SW480 (cell line): ENCODE measurements around the gene TTC31.

Experiments
- DNase-seq: peaks from one replicate; pipeline ENCODE4 v3.0.0-alpha.2; 2016; ENCODE audit warnings: low spot score

The TTC31 gene

DNA sequence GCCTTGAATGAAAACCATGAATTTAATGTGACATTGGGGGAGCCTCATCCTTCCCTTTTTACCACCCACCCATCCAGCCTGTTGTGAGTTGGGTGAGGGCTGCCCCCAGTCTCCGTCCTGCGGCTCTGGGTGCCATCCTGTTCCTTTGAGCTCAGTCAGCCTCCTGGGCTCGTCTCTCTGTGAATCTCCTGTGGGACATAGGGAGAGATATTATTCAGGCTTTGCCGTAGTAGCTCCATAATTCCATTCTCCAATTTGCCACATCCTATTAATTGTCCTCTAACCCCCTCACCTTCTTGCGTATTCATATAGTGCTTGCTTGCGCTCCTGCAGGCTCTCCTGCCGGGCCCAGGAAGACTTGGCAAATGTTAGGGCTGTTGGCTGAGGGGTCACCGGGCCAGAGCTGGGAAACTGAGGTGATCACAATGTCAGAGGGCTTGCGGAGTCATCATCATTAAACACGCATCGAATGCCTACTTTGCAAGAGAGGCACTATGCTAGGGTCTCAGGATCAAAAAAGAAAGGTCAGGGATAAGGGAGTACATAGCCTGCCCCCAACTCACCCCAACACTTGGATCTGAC lies 43.9 kb downstream of the TTC31 start:
- no peak for DNase-seq

DNA sequence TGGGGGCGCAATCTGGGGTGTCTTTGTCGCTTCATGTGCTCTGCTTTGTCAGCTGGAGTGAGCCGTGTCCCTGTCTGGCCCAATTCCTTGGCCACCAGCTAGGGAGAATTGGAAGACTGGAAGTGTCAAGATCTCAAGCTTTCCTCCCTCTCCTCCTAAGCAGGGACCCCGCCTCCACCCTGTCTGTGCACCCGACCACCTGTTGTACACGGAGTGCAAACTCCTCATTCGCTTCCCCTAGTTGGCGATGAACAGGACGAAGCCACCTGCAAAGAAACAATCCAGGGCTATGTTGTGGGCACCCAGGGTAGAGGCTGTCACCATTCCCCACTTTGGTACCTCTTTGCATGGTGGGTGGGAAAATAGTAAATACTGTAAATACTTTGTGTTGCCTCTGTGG lies 44.9 kb downstream of the TTC31 start:
- DNase-seq = no peak

DNA sequence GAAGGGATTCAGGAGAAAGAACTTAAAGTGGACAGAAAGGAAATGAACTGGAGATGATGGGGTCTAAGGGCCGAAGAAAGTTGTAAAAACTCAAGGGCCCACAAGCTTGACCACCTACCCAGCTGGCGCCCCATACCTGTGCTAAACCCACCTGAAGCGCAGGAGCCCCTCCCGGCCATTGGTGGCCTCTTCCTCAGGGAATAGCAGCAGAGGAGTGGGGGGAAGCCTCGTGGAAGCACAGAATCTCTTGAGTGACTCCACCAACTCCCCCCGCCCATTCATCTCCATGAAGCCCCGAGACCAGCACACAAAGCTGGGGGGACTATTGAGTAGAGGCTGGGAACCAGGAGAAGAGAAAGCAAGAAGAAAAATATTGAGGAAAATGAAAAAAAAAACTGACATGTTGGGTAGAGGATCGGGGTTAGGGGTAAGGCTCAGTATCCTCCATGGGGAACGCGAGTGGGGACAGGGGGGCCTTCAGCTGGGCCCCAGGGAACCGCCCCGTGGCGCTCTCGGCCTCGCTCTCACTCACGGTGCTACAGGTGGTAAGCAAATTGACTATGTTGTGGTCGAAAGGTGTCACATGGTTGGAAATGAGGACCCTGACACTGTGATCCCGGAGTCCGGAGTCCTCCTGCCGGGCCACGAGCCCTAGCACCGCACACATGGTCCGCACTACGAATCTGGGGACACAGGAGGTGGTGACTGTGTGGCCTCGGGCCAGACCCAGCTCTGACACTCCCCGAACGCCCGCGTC lies 45.9 kb downstream of the TTC31 start:
- DNase-seq = no peak

DNA sequence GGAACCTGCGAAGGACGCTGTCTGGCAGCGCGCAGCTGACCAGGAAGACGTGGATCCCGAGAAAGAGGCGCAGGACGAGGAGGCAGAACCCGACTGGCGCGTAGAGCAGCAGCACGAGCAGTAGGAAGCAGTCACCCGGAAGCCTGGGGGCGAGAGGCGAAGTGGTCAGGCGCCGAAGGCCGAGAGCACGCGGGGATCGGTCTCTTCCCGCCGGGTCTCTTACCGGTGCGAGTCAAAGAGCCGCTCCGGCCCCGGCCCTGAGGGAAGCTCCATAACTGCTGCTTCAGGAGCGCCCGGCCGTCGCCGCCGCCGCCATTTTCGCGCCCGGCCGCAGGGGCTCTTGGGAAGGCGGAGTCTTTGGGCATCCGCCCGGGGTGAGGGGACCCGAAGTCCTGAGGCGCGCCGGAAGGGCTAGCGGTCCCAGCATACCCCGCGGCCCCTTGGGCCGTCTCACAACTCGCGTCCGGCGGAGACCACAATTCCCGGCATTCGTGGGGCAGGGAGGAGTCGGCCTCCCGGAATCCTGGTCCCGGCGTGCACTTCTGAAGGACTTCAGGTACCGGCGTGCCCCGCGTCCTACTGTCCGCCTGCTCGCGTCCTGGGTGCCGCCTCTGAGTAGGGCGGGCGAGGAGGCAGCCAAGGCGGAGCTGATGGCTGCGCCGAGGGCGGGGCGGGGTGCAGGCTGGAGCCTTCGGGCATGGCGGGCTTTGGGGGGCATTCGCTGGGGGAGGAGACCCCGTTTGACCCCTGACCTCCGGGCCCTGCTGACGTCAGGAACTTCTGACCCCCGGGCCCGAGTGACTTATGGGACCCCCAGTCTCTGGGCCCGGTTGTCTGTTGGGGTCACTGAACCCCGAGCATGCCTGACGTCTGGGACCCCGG lies 46.7 kb downstream of the TTC31 start, which contains the start of the genes AUP1 and HTRA2:
AUP1 (minus strand) TSS at position 350 of the 882 bp plus-strand sequence; CDS start at position 273, 77 bp downstream.
HTRA2 (plus strand) TSS at position 577 of the 882 bp plus-strand sequence; CDS start at position 651, 74 bp downstream.
- peak; percentile 99 for DNase-seq

DNA sequence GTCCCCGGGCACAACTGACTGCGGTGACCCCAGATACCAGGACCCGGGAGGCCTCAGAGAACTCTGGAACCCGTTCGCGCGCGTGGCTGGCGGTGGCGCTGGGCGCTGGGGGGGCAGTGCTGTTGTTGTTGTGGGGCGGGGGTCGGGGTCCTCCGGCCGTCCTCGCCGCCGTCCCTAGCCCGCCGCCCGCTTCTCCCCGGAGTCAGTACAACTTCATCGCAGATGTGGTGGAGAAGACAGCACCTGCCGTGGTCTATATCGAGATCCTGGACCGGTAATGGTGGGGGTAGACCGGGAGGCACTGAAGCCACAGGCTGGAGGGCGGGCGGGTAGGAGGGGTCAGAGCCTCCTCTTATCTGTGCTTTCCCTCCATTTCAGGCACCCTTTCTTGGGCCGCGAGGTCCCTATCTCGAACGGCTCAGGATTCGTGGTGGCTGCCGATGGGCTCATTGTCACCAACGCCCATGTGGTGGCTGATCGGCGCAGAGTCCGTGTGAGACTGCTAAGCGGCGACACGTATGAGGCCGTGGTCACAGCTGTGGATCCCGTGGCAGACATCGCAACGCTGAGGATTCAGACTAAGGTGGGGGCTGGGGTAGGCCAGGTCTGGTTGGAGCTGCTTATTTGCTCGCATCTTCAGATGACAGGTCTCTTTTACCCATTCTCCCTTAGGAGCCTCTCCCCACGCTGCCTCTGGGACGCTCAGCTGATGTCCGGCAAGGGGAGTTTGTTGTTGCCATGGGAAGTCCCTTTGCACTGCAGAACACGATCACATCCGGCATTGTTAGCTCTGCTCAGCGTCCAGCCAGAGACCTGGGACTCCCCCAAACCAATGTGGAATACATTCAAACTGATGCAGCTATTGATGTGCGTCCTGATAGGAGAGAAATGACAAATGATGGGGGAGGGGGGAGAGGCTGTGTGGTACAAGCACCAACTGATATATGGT lies 47.6 kb downstream of the TTC31 start:
- DNase-seq = peak; percentile 34

DNA sequence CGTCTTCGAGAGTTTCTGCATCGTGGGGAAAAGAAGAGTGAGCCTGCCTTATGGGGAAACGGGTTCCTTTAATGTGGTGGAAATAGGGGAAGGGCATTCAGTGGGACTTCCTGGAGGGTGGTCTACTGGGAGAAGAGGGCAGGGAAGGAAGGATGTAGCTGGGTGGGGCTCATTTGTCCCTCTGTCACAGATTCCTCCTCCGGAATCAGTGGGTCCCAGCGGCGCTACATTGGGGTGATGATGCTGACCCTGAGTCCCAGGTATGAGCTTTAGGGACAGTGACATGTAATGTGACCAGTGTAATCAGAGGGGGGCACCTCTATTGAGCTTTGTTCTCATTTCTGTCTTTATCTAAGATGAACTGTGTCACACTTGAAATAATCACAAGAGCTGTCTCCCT lies 48.8 kb downstream of the TTC31 start:
- DNase-seq = no peak

DNA sequence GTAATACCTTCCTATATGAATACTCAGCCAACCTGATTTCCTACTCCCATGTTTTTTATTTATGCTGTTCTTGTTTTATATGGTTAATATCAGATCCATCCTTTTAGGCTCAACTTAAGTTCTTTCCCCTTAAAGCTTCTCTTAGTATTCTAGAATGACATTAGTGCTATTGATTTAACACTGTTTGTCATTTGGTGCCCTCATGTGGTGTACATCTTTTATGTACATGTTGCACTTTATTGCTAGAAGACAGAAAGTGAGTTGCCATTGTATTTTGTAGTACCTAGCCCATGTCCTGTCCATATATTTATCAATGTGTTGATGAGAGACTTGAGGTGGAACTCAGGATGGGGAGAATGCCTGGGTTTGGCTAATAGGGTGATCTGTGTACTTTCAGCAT lies 49.3 kb downstream of the TTC31 start:
- DNase-seq = peak; percentile 62

DNA sequence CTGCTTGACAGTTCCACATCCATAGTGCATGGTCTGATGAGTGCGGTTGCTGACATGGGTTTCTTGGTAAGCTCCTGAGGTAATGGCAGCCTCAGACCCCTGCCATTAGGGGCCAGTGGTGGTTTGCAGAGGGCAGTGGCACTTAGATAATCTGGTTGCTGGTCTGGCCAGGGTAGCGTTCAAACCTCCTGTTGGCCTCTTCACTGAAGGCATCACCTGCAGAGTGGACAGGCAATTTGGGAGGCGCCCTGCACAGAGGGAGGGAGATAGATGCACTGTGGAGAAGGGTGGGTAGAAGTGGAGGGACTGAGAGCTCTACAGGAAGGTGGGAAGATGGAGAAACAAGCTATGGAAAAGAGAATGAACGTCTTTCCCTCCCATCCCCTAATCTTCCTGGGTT lies 50.6 kb downstream of the TTC31 start:
- DNase-seq = no peak

DNA sequence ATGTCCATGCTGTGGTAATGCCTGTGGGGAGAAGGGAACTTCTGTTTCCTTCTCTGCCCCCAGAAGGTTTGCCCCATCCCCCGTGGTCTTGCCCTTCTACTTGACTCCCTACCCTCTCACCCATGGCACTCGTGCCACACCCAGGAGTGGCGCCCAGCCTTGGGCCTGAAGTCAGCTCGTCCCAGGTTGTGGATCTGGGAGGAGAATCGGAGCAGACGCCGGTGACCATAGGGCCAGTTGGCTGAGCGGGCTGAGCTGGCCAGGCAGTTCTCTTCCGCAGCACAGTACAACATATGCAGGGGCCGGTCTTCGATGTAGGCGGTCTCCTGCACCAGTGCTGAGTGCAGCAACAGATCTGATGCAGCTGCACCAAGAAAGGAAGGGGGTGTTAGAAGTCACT lies 51.5 kb downstream of the TTC31 start:
- no peak for DNase-seq

DNA sequence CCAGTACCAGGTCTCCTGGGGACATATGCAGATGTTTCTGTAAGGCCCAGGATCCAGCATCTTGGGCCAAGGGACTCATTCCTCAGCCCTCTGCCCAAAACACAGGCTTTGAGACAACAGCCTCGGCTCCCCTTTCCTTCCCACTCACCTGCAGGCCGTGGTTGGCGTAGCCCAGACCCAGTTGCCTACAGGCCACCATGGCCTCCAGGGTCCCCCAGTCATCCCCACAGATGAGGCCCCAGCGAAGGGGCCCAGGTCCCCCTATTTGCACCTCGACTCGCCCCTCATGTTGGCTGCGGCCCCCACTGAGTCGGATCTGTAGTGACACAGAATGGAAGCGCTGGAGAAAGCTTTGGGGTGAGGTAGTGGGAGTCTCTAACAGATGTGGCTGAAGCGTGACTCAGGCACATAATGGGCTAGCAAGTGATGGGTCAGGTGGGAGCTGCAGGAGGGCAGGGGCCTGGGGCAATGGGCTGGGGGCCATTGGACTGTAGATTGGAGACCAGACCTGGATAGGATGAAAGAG lies 52.6 kb downstream of the TTC31 start:
- no peak for DNase-seq

DNA sequence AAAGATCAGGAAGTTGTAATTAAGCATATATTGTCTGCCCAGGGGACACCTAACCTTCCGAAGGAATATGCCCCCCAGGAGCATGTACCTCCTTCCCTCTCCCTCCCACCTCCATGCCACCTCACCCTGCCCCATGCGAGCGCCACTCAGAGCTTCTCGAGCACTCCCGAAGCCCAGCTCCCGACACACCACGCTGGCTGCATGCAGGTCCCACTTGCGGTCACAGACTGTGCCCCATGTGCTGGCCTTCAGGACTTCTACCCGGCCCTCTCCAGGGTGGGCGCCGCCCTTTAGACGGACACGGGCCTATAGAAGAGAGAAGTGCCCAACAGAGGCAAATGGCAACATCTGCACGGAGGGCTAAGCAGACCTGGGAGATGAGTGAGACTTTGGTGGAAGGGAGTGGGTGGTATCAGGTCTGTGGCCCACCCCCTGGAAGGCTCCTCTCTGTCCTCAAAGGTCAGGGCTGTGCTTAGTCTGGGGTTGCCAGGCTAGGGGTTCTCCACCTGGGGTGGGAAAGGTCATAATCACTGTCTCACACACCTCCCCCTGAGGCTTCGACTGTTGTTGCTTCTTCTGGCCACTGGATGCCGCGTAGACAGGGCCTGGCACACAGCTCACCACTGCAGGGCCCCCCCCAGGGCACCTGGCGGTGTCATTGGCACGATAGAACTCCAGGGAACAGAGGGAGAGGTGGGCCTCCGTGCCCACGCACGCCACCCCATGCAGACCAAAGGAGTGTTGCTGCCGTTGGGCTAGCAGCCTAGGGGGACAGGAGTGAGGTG lies 53.5 kb downstream of the TTC31 start:
- no peak for DNase-seq

DNA sequence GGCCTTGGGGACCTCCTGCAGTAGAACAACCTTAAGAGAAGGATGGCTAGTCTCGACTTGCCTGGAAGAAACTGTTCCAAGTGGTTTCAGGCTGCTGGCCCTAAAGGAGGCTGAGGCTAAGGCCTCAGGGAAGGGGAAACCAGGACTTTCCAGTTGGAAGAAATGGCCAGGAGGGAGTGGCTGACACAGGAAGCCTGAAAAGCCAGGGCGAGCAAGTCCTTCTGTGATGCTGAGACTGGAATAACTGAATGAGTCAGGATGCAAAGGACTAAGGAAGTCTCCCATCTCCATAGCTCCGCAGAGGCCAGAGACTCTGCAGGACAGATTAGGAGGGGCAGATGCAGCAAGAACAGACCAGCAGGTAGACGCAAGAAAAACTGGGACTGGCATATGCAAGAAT lies 54.3 kb downstream of the TTC31 start:
- DNase-seq = no peak

DNA sequence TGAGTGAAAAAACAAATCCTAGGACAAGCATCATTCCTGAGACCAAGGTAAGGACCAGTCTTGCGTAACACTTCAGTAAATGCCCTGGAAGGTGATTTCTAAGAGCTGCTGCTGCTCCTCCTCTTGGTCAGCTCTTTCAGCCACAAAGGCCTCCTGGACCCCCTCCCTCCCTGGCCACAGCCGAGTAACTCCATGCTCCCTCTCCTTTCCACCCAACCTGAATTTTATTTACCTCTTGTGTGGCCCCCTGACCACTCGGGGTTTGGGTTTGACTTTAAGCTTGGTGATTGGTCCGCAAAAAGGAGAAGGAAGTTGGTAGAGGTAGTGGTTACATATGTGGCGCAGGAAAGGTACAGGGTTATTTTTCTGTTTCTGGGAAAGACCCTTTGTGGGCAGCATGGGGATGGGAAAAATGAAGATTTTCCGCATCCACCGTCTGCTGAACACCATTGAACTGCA lies 56.0 kb downstream of the TTC31 start:
- no peak for DNase-seq

DNA sequence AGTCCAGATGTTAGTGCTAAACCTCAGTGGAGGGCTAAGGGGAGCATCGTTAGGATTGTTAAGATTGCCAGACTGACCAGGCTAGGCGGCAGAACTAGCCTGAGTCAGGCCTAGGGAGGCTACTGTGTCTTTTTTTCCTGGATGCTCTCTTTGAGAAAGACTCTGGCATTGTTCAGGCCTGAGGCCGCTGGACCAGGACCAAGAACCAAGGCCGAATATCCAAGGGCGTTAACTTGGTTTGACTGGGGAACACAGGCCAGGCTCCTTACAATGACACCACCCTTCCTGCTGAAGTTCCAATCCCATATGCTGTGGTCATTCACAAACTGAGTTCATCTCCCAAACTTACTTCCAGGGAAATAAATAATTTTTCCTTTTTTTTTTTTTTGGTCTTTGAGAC lies 57.4 kb downstream of the TTC31 start:
- no peak for DNase-seq

DNA sequence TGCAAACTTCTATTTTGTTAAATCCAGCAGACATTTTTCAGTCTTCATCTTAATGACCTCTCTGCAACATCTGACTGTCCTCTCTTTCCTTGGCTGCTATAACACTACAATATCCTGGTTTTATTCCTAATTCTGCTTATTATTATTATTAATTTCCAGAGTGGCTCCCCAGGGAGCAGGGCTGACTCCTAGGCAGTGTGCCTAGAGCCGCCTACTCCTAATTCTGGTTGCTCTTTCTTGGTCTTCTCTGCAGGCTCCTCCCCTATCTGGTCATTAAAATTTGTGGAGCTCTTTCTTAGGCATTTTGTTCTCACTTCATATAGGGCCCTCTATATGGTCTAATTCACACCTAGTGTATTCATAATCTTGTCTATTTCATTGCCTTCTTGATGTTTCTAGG lies 60.1 kb downstream of the TTC31 start:
- DNase-seq = no peak
